RPMI7951 (cell line): ENCODE results near the gene HTRA1. TPM values are rescaled to one million over a fixed set of nuclear protein-coding genes. Genes with fewer than 3 reads are reported as not detected.

ENCODE experiments used
- DNase-seq: peaks from one replicate; pipeline ENCODE4 v3.0.0-alpha.2; 2012; ENCODE audit warnings: low read depth
- total RNA-seq: library from RNA; depleted of rRNA; stranded (reverse); fragments of >200 nt; shearing (Covaris generic); gene quantifications from 2 replicates; pipeline ENCODE4 v1.2.3, GENCODE V29; 2014

The HTRA1 gene
- total RNA-seq, 1 experiment from 2014 or later = 182 TPM

- peak; percentile 88 for DNase-seq
Measured at GRCh38 chr10:122515588-122516231, 54.4 kb downstream of the HTRA1 start.

GRCh38 chr10:122516734-122517133, 55.4 kb downstream of the HTRA1 start:
- DNase-seq = no peak

DNA sequence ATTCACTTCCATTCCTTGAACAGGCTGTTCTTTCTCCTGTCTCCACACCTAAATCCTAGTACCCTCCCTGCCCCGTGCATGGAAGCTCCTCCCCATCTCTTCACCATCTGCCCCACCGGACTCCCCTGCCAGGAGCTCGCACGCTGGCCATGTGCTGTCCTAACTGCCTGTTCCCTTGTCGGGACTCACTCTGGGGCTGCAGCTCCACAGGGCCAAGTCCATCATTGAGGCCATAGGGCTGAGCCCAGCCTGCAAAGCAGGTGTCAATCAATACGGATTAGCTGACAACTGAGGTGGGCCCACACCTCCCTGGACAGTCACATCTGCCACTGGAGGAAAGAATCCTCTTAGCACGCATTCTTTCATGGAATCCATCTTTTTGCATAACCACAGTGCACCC, 57.8 kb downstream of the HTRA1 start:
- no peak for DNase-seq

- DNase-seq = no peak
Measured at GRCh38 chr10:122519873-122520272, 58.5 kb downstream of the HTRA1 start.

GRCh38 chr10:122521011-122521410, 59.7 kb downstream of the HTRA1 start:
- no peak for DNase-seq

GRCh38 chr10:122524811-122525210, 63.5 kb downstream of the HTRA1 start:
- DNase-seq = no peak

DNA sequence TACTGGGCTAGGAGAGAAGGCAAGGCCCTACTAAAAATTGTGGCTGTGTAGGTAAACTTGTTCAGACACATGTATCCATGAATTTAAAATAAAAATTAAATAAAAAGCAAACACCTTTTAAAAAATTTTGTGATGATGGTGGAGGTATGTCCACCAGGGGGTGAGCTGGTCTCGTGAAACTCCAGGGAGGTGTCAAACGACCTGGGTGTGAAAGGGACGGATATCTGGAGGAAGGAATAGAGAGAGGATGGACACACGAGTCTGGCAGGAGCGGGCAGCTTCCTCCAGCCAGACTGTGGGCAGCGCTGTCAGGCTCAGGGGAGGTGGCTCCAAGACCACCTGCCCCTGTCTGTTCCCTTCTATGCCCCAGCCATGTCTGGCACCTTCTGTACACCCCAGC, 64.4 kb downstream of the HTRA1 start:
- no peak for DNase-seq

- DNase-seq = no peak
Measured at GRCh38 chr10:122526892-122527291, 65.5 kb downstream of the HTRA1 start.

- DNase-seq = peak; percentile 83
Measured at GRCh38 chr10:122530177-122530576, 68.8 kb downstream of the HTRA1 start.

DNA sequence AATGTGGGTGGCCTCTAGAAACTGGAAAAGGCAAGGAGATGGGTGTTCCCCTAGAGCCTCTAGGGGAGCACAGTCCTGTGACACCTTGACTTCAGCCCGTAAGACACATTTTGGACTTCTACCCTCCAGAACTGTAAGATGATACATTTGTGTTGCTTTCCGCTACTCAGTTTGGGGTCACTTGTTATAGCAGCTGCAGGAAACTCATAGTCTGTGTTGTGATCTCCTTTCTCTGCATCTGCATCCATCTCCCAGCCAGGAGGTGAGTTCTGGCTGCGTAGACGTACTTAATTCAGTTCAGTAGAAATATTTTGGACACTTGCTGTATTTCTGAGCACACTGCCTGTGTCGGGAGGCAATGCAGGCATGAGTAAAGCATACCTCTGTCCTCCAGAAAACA, 69.9 kb downstream of the HTRA1 start:
- no peak for DNase-seq

DNA sequence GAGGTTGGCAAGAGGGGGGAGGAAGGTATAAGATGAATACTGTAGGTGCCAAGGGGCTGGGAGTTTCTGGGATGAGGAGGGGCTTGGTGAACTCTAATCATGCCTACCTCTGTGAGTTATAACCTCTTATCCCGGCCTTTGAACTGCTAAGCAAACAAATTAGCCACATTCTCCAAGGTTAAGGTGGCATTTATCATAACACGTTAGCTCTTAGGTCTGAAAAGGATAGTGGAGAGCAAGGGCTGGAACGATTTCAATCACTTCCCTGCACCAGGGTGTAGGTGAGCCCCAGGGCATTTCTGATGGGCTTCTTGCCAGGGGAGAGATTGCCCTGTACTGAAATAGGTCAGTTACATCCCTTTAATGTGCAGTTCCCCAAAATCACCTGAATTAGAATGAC, 70.6 kb downstream of the HTRA1 start:
- DNase-seq = no peak

DNA sequence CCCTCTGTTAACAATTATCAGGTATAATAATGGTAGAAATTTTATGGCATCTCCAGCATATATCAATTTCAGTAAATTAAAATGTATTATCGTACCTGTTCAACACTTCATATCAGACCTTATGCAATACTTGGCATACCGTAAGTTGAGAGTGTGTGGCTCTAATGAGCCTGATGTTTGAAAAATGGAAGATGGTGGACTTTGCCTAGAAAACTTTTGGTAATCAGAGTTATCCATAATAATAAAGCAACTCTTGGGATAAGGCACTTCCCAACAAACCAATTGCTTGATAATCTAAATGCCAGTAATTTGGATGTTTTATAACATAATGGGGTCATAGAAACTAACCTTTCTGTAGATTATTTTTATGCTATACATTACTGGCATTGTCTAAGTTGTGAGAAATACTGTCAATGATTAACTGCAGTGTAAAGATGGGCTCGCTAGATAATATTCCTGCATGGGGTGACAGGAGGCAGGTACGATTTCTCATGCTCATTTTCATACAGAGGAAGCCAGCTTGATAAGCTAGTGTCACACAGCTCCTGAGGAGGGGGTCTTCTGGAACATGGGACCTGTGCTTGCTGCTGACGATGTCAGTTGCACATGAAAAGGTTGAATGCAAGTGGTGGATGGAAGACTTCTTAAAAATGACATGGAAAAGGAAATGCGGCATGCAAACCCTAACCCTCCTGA, 71.4 kb downstream of the HTRA1 start:
- DNase-seq = no peak

DNA sequence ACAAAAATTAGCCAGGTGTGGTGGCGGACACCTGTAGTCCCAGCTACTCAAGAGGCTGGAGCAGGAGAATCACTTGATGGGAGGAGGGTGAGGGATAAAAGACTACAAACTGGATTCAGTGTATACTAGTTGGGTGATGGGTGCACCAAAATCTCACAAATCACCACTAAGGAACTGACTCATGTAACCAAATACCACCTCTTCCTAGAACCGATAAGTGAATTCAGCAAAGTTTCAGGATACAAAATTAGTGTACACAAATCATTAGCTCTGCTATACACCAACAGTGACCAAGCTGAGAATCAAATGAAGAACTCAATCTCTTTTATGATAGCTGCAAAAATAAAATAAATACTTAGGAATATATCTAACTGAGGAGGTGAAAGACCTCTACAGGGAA, 76.2 kb downstream of the HTRA1 start:
- no peak for DNase-seq

GRCh38 chr10:122541541-122542002, 80.2 kb downstream of the HTRA1 start:
- DNase-seq = peak; percentile 45

- DNase-seq = peak; percentile 21
Measured at GRCh38 chr10:122543676-122544445, 82.5 kb downstream of the HTRA1 start.

DNA sequence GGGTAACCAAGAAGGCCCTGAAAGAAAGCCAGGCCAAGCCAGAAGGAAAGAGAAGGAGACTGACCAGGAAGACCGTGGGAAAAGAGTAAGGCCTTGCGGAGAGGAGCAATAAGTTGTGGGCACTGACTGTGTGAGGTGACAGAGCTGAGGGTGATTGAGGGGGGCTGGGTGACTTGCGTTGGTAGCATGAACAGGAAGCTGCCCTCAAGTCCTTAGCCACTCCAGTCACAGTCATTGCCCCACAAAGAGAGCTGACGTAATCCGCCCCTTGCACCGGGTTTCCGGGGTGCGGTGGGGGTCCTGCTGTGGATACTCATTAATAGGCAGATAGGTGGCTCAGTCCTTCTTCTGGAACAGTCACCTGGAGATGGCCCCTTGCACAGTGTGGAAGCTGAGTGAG, 83.1 kb downstream of the HTRA1 start:
- no peak for DNase-seq

DNA sequence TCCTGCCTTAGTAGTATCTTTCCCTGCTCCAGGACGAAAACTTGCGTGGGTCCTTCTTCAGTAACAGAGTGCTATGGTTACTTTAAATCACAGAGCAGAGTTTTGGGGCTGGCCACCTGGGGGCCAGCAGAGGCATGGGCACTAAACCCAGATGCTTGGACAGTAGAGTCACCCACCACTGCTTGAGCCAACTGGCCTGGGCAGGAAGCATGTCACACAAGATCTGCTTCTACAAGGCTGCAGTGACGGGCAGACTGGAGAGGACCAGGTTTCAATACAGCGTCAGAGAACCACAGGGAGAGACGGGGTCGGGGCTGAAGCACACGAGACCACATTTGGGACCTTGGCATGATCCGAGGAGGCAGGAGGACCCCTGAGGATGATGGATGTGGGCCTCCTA, 84.9 kb downstream of the HTRA1 start:
- no peak for DNase-seq

GRCh38 chr10:122548407-122549085, 87.2 kb downstream of the HTRA1 start:
- DNase-seq = no peak

GRCh38 chr10:122549636-122550035, 88.3 kb downstream of the HTRA1 start:
- no peak for DNase-seq

DNA sequence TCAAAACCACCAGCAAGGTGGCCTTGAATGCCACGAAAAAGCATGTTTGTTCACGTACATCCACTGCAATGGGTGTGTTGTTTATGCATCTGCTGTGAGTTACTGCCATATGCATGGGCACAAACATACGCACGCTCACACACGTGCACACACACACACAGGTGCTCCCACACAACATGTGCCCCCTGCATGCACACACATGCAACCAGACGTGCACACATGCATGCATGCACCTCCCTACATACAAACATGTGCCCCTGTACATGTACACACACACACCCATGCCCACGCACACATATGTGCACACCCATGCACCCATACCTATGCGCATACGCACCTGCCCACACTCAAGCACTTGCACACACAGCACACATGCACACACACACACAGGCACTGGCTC, 89.1 kb downstream of the HTRA1 start:
- no peak for DNase-seq

DNA sequence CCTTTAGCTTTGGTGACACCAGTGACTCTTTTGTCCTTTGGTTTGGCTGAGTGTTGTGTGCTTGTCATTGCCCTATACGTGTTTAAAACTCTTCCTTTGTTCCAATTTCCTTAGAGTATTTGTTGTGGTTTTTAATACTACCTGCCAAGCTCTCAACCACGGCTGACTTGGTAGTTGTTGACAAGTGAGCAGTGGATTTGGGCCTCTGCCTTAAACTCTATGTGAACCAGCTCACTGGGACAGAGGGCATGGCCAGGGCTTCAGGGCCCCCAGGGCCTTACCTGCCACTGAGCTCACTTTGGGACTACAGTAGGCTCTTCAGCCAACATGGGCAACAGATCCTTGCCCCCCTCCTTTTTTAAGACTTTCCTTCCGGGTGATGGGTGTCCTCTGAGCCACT, 89.6 kb downstream of the HTRA1 start:
- DNase-seq = no peak

GRCh38 chr10:122551450-122551849, 90.1 kb downstream of the HTRA1 start:
- no peak for DNase-seq
